Measurements from ENCODE around the gene EFCAB11. TPM values are rescaled to one million over a fixed set of nuclear protein-coding genes. Genes with fewer than 3 reads are reported as not detected.
A peak's percentile ranks its signal among the peaks of the same experiment; 100 is the strongest.
"Not testable (repeated sequence)": the region's sequence is repeated elsewhere in the genome, so short reads cannot be mapped to it uniquely, and the experiment has no call there.

Gene EFCAB11
- total RNA-seq, 2 experiments from 2014 or later = 7.0 to 9.5 TPM

DNA sequence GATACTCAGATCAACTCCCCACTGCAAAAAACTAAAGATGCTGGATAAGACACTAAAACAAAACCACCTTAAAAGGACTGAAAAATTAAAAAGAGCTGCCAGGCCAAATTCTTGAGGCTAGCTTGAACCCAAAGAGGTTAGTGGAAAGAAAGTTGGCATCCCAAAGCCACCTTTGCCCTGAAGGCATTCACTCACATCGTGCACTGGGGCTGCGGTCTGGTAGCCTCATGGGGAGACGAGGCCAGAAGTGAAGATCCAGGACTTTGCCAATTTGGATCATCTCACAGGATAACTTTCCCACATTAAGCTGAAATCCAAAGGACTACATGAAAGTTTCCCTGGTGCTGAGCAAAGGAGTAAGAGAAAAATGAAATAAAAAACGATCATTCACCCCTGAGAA lies 63.9 kb downstream of the EFCAB11 start:
- Mint-ChIP-seq H3K27ac (no peak overlapping the region), H3K36me3 (ENCODE audit: low read depth) (no peaks in the 10 kb centered on the region), H3K4me1 (ENCODE audit: low read depth) (no peaks in the 10 kb centered on the region), H3K9me3 (peaks cover 5% of the 10 kb centered on the region), H3K27me3 (ENCODE audit: low read depth) (no peaks in the 10 kb centered on the region), H3K4me3 (no peak overlapping the region)
- intact Hi-C loops (cut with micrococcal nuclease) = no loop called here
- DNase-seq = no peak
- CTCF ChIA-PET = interaction anchor here (1.1 kb wide), 2 partner anchors 10 to 864 kb away, joined by 3 to 5 read pairs; no protein-coding TSS in a partner anchor

- intact Hi-C loops (cut with micrococcal nuclease) = no loop called here
- Mint-ChIP-seq H3K4me1 (ENCODE audit: low read depth) (no peaks in the 10 kb centered on the region), H3K4me3 (no peak overlapping the region)
Observed at GRCh38 chr14:89889626-89890025, 64.9 kb downstream of the EFCAB11 start.

GRCh38 chr14:89884761-89885160 lies 69.8 kb downstream of the EFCAB11 start:
- intact Hi-C loops (cut with micrococcal nuclease) = no loop called here
- H3K4me3 Mint-ChIP-seq = no peak overlapping the region

More at GRCh38 chr14:89889626-89890025, 64.9 kb downstream of the EFCAB11 start:
- Mint-ChIP-seq H3K36me3 (ENCODE audit: low read depth) (no peaks in the 10 kb centered on the region), H3K27me3 (ENCODE audit: low read depth) (no peaks in the 10 kb centered on the region), H3K9me3 (peaks cover 5% of the 10 kb centered on the region), H3K27ac (no peak overlapping the region)
- CTCF ChIA-PET = interaction anchor here (0.6 to 1.1 kb wide), 2 partner anchors 15 to 863 kb away, joined by 3 to 5 read pairs; no protein-coding TSS in a partner anchor
- DNase-seq = no peak

DNA sequence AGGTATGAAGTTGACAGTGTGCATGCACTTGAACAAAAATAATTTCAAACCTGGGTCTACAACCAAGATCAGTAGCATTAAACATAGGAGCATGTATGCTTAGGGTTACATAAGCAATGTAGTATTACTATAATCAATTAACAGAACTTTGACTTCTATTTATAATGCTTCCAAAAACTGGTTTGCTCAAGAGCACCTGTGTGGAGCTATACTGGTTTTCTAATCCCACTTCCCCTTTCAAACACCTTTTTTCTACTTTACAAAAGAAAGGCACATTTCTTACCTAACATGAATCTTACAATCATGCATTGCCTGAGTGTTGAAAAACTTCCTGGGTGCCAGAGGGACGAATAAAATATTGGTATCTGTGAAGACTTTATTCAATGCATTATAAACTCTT lies 72.7 kb downstream of the EFCAB11 start:
- no peaks in the 10 kb centered on the region for H3K27me3 Mint-ChIP-seq (ENCODE audit: low read depth)

More at GRCh38 chr14:89884761-89885160, 69.8 kb downstream of the EFCAB11 start:
- Mint-ChIP-seq H3K27me3 (ENCODE audit: low read depth) (no peaks in the 10 kb centered on the region), H3K36me3 (ENCODE audit: low read depth) (no peaks in the 10 kb centered on the region), H3K27ac (no peak overlapping the region), H3K9me3 (no peaks in the 10 kb centered on the region), H3K4me1 (ENCODE audit: low read depth) (no peaks in the 10 kb centered on the region)
- no peak for DNase-seq
- CTCF ChIA-PET = no interaction called here

DNA sequence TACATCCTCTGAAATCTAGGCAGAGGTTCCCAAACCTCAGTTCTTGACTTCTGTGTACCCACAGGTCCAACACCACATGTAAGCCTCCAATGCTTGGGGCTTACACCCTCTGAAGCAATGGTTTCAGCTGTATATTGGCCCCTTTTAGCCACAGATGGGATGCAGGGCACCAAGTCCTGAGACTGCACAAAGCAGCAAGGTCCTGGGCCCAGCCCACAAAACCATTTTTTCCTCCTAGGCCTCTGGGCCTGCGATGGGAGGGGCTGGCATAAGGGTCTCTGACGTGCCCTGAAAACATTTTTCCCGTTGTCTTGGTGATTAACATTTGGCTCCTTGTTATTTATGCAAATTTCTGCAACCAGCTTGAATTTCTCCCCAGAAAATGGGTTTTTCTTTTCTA lies 80.4 kb downstream of the EFCAB11 start:
- CTCF ChIA-PET = interaction anchor here (0.7 kb wide), 1 partner anchor 16 kb away, joined by 3 read pairs; no protein-coding TSS in a partner anchor
- intact Hi-C loops (cut with micrococcal nuclease) = not testable (repeated sequence)

More for the DNA sequence above, 72.7 kb downstream of the EFCAB11 start:
- Mint-ChIP-seq H3K4me1 (ENCODE audit: low read depth) (no peaks in the 10 kb centered on the region), H3K4me3 (no peak overlapping the region), H3K9me3 (no peaks in the 10 kb centered on the region), H3K36me3 (ENCODE audit: low read depth) (no peaks in the 10 kb centered on the region), H3K27ac (no peak overlapping the region)
- CTCF ChIA-PET = no interaction called here
- intact Hi-C loops (cut with micrococcal nuclease) = no loop called here
- DNase-seq = no peak

DNA sequence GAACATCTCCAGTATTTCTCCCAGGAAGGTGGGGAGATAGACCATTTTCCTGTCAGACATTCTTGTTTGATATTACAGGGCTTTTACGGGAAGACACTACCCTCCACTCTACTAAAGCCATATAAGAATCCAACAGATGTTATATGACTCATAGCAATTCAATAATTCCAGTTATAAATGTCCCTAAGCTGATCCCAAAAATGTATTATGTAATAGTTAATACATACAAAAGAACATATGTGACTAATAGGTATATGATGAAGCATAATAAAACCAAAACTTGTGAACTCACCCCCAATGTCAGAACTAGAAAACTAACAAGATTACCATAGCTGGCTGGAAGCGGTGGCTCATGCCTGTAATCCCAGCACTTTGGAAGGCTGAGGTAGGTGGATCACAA lies 84.2 kb downstream of the EFCAB11 start:
- H3K27me3 Mint-ChIP-seq (ENCODE audit: low read depth) = no peaks in the 10 kb centered on the region
- CTCF ChIA-PET = no interaction called here
- no peak overlapping the region for H3K4me3 Mint-ChIP-seq
- intact Hi-C loops (cut with micrococcal nuclease) = no loop called here
- DNase-seq = peak; percentile 7
- H3K9me3 Mint-ChIP-seq = peaks cover 6% of the 10 kb centered on the region
- no peaks in the 10 kb centered on the region for H3K4me1 Mint-ChIP-seq (ENCODE audit: low read depth)
- H3K36me3 Mint-ChIP-seq (ENCODE audit: low read depth) = peaks cover 3% of the 10 kb centered on the region
- H3K27ac Mint-ChIP-seq = no peak overlapping the region

More for the DNA sequence above, 80.4 kb downstream of the EFCAB11 start:
- H3K4me3 Mint-ChIP-seq; H3K27me3 Mint-ChIP-seq (ENCODE audit: low read depth); H3K4me1 Mint-ChIP-seq (ENCODE audit: low read depth); H3K27ac Mint-ChIP-seq; DNase-seq; H3K36me3 Mint-ChIP-seq (ENCODE audit: low read depth); H3K9me3 Mint-ChIP-seq: not testable (repeated sequence)

GRCh38 chr14:89869606-89870005 lies 84.9 kb downstream of the EFCAB11 start:
- Mint-ChIP-seq H3K27me3 (ENCODE audit: low read depth) (no peaks in the 10 kb centered on the region), H3K27ac (no peak overlapping the region), H3K36me3 (ENCODE audit: low read depth) (peaks cover 1% of the 10 kb centered on the region), H3K9me3 (peaks cover 3% of the 10 kb centered on the region), H3K4me3 (no peak overlapping the region), H3K4me1 (ENCODE audit: low read depth) (no peaks in the 10 kb centered on the region)
- no peak for DNase-seq
- intact Hi-C loops (cut with micrococcal nuclease) = no loop called here
- CTCF ChIA-PET = interaction anchor here (1.0 kb wide), 1 partner anchor 15 kb away, joined by 3 read pairs; no protein-coding TSS in a partner anchor

DNA sequence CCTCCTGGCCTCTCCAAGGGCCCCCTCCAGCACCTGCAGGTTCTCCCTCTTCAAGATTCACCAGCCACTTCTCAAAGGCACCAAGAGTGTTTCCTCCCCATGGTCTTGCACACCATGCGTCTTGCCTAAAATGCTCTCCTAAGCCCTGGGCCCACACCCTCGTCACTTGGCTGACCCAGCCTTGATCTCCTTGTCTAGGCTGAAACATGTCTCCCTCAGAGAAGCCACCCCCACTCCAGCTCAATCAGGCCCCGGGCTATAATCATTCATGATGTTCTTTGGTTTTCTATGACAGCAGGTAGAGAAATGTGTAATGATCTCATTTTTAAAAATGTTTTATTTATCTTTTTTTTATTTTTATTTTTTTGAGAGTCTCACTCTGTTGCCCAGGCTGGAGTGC lies 88.1 kb downstream of the EFCAB11 start:
- H3K27me3 Mint-ChIP-seq (ENCODE audit: low read depth) = no peaks in the 10 kb centered on the region
- no peaks in the 10 kb centered on the region for H3K36me3 Mint-ChIP-seq (ENCODE audit: low read depth)
- intact Hi-C loops (cut with micrococcal nuclease) = no loop called here
- no peak overlapping the region for H3K4me3 Mint-ChIP-seq
- no peak for DNase-seq
- no peaks in the 10 kb centered on the region for H3K4me1 Mint-ChIP-seq (ENCODE audit: low read depth)
- H3K27ac Mint-ChIP-seq = no peak overlapping the region
- CTCF ChIA-PET = no interaction called here
- H3K9me3 Mint-ChIP-seq = no peaks in the 10 kb centered on the region

DNA sequence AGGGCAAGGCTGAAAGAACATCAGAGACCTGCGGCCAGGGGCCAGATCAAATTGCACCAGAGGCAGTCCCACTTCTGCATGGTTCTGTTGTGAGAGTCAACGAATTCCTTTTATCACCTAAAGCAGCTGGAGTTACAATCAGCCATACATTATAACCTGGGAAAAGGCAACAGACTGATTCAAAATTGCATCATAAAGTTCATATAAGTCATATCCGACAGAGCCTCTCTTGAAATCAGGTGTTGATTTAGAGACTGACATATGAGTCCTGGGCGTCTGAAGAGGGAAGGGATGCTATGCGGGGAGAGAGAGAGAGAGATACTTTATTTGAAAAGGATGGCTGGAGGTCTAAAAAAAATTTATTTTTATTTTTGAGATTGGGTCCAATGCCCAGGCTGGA lies 89.4 kb downstream of the EFCAB11 start:
- no peak for DNase-seq
- H3K4me3 Mint-ChIP-seq = no peak overlapping the region
- no peaks in the 10 kb centered on the region for H3K4me1 Mint-ChIP-seq (ENCODE audit: low read depth)
- no peaks in the 10 kb centered on the region for H3K27me3 Mint-ChIP-seq (ENCODE audit: low read depth)
- intact Hi-C loops (cut with micrococcal nuclease) = no loop called here
- H3K27ac Mint-ChIP-seq = no peak overlapping the region
- CTCF ChIA-PET = no interaction called here
- no peaks in the 10 kb centered on the region for H3K36me3 Mint-ChIP-seq (ENCODE audit: low read depth)
- H3K9me3 Mint-ChIP-seq = peaks cover 2% of the 10 kb centered on the region

DNA sequence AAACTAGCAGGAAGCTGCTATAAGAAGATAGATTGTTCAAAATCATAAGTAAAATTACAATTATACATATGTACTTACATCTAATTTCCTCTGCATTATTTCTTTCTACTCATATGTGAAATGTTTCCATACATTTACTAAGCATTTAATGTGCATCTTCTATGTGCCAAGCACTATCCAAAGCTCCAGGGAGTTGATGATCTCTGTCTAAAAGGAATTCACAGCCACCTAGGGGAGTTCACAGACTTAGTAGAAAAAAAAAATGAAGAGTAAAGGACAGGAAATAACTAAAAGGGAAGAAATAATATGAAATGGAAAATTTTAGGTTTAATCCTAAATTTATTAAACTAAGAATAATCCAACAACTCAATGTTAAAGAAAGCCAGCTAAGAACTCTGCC lies 91.7 kb downstream of the EFCAB11 start:
- no peak overlapping the region for H3K27ac Mint-ChIP-seq
- no peak for DNase-seq
- H3K4me3 Mint-ChIP-seq = no peak overlapping the region
- no peaks in the 10 kb centered on the region for H3K36me3 Mint-ChIP-seq (ENCODE audit: low read depth)
- H3K27me3 Mint-ChIP-seq (ENCODE audit: low read depth) = no peaks in the 10 kb centered on the region
- no peaks in the 10 kb centered on the region for H3K4me1 Mint-ChIP-seq (ENCODE audit: low read depth)
- CTCF ChIA-PET = interaction anchor here (0.6 kb wide), 1 partner anchor 390 kb away, joined by 3 read pairs; no protein-coding TSS in a partner anchor
- intact Hi-C loops (cut with micrococcal nuclease) = no loop called here
- peaks cover 2% of the 10 kb centered on the region for H3K9me3 Mint-ChIP-seq

- H3K4me1 Mint-ChIP-seq (ENCODE audit: low read depth) = no peaks in the 10 kb centered on the region
- H3K4me3 Mint-ChIP-seq = no peak overlapping the region
- peaks cover 2% of the 10 kb centered on the region for H3K9me3 Mint-ChIP-seq
- H3K27me3 Mint-ChIP-seq (ENCODE audit: low read depth) = no peaks in the 10 kb centered on the region
- H3K36me3 Mint-ChIP-seq (ENCODE audit: low read depth) = no peaks in the 10 kb centered on the region
- CTCF ChIA-PET = no interaction called here
- DNase-seq = no peak
- intact Hi-C loops (cut with micrococcal nuclease) = no loop called here
- H3K27ac Mint-ChIP-seq = no peak overlapping the region
Observed at GRCh38 chr14:89861630-89862029, 92.9 kb downstream of the EFCAB11 start.

- intact Hi-C loops (cut with micrococcal nuclease) = no loop called here
- no peak overlapping the region for H3K27ac Mint-ChIP-seq
- no peak for DNase-seq
- no peak overlapping the region for H3K4me3 Mint-ChIP-seq
- H3K36me3 Mint-ChIP-seq (ENCODE audit: low read depth) = no peaks in the 10 kb centered on the region
- peaks cover 2% of the 10 kb centered on the region for H3K9me3 Mint-ChIP-seq
- H3K4me1 Mint-ChIP-seq (ENCODE audit: low read depth) = no peaks in the 10 kb centered on the region
- CTCF ChIA-PET = no interaction called here
- no peaks in the 10 kb centered on the region for H3K27me3 Mint-ChIP-seq (ENCODE audit: low read depth)
Observed at GRCh38 chr14:89858089-89858488, 96.4 kb downstream of the EFCAB11 start.

DNA sequence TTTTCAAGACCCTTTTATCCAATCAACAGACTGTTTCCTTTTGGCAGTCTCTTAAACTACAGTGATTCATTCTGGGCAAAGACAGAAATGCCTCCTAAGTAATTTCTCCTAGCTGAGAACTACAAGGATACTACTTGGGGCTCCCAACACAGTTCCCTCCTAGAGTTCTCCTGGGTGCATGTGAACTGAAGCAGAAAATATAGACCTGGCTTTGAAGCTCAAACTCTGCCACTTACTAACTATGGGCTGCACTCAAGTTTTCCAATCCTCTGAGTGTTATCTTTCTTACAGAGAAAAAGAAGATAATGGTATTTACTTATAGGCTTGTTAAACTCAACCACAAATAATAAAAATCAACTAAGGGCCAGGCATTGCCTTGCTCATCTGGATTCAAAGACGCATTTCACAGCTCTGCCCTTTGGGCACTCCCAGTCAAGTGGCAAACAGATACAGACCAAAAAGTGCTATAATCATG lies 97.6 kb downstream of the EFCAB11 start:
- intact Hi-C loops (cut with micrococcal nuclease) = no loop called here
- Mint-ChIP-seq H3K36me3 (ENCODE audit: low read depth) (no peaks in the 10 kb centered on the region), H3K27ac (no peak overlapping the region), H3K9me3 (peaks cover 2% of the 10 kb centered on the region), H3K4me1 (ENCODE audit: low read depth) (no peaks in the 10 kb centered on the region), H3K4me3 (no peak overlapping the region), H3K27me3 (ENCODE audit: low read depth) (no peaks in the 10 kb centered on the region)
- CTCF ChIA-PET = no interaction called here
- DNase-seq = no peak

All from activated naive CD4-positive, alpha-beta T cell treated with anti-CD3 and anti-CD28 coated beads for 36 hours (primary cell).